IPS-NIHi7 (cell line): ENCODE results near the gene COQ8A.

Experiments used
- DNase-seq: peaks from one replicate; pipeline ENCODE4 v3.0.0; 2012; ENCODE audit warnings: mixed read lengths; ENCODE audit errors: extremely low spot score

COQ8A gene

DNA sequence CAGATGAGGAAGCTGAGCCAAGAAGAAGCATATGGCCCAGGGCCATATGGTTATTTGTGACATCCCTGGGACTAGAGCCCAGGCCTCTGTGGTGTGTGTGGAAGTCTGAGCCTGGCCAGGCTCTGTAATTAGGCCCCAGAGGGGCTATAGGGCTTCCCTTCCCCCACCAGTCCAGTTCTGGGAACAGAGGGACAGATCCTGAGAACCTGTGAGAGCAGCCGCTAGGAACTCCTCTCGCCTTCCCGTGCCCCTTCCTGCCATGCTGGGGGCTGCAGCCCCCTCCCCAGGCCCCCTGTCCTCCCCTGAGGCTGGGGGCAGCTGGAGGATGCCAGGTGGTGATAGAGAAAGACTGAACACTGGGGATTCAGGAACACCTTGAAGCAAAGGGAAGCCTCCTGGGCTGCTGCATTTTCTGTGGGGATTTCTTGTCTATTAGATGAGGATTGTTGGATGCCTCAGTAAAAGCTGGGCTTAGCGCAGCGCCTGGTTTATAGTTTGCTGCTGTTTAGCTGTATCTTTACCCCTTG lies 33.3 kb downstream of the COQ8A start:
- DNase-seq = no peak

- no peak for DNase-seq
These were observed 33.9 kb downstream of the COQ8A start for GRCh38 chr1:226973898-226974543.

- no peak for DNase-seq
These were observed 34.6 kb downstream of the COQ8A start for GRCh38 chr1:226974544-226975258.

DNA sequence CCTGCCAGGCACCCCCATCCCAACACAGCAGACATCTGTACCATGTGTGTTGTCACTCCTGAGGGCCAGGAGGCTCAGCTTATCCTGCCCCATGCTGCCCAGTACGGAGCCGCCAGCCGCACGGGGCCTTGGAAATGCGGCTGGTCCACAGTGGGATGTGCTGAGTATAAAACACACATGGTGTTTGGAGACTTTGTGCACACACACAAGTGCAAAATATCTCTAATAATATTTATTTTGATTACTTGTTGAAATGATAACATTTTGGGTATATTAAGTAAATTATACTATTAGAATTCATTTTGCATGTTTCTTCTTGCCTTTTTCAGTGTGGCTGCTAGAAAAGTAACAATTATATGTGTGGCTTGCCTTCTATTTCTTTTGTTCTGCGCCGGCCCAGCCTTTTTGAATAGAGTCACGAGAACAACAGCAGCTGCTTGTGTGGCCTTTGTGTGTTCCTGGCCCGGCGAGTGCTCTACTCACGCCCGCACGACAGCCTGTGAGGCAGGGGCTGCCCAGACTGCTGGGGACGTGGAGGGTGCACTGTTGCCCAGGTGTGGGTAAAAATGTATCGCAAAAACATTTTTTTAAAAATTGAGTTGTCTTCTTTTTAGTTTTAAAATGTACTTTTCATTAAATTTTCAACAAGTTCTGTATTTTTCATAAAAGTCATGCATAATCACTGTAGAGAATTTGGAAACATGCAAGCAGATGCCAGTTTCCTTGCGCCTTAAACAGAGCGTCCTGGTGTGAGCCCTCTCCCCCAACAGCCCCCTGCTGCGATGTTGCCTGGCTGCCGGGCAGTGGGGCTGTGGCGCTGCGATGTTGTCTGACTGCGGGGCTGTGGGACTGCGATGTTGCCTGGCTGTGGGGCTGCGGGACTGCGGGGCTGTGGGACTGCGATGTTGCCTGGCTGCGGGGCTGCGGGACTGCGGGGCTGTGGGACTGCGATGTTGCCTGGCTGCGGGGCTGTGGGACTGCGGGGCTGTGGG lies 35.5 kb downstream of the COQ8A start:
- no peak for DNase-seq

GRCh38 chr1:226976276-226976977 lies 36.3 kb downstream of the COQ8A start:
- DNase-seq = no peak

DNA sequence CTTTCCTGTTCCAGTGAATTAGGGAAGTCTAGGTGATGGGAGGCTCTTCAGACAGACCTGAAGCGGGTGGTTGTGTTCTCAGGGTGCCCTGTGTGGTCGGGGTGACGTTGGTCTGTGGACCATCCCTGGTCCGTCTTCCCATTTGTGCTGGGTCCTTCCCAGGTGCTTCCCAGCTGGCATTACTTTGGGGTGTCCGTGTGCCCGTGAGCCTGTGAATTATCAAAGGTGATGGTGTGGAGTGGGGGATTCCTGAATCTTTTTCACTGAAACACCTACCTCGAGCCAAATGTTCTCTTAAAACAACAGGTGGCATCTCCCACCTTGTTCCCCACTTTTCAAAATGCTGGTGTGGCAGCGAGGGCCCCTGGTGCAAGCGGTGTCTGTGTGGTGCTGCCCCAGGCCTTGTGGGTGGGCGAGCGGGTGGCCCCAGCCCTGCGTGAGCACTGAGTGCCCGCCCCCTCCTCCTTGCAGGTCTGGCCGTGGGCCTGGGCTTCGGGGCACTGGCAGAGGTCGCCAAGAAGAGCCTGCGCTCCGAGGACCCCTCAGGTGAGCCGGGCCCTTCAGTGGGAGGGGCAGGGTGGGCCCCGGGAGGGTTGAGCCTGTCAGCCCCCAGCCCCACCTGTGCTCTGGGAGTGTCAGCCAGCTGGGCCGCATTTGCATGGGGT lies 37.0 kb downstream of the COQ8A start:
- DNase-seq = no peak

DNA sequence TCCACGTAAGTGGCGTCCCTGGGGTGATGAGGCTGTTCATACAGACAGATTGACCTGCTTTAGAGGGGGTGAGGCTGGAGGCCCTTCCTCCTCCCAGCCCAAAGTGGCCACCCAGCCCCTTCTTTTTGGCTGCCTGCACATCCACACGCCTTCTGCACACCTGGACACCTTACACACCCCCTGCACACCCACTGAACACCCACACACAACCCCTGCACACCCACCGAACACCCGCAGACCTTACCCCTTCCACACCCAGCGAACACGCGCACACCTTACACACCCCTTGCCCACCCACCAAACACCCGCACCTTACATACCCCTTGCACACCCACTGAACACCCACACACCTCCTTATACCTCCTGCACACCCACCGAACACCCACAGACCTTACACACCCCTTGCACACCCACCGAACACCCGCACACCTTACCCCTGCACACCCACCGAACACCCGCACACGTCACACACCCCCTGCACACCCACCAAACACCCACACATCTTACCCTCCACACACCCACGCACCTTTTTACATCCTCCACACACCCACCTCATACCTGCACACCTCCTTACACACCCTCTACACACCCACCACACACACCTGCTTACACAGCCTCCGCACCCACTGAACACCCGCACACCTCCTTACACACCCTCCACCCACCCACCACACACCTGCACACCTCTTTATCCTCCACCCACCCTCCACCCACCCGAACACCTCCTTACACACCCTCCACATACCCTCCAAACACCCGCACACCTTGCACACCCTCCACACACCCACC lies 37.7 kb downstream of the COQ8A start:
- no peak for DNase-seq

DNA sequence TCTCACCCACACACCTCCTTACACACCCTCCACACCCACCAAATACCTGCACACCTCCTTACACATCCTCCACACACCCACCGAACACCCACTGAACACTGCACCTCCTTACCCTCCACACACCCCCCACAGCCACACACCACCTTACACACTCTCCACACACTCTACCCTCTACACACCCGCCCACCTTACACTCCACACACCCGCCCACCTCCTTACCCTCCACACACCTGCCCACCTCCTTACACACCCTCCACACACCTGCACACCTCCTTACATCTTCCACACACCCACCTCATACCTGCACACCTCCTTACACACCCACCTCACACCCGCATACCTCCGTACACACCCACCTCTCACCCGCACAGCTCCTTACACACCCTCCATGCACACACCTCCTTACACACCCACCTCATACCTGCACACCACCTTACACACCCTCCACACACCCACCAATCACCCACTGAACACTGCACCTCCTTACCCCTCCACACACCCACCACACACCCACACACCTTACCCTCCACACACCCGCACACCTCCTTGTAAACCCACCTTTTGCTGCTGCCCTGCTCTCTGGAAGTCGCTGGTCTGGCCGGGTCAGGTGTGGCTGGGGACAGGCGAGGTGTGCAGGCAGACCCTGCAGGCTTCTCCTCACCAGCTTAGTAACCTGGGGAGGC lies 38.5 kb downstream of the COQ8A start:
- no peak for DNase-seq

DNA sequence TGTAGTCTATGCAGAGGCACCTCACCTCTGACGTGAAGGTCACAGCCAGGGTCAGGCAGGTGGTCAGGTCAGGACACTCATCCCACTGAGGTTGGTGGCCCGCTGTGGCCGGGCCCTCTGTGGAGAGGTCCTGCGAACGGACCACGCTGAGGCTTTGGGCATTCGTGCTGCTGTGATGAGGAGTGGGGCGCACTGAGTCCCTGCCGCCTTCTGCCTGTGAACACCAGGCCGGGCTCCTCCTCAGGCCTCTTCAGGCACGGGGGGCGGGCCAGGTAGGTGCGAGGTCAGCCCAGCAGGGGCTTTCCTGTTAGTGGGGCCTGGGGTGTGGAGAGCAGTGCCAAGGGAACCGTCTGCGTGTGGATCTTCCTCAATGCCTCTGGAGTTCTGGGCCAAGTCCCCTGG lies 39.0 kb downstream of the COQ8A start:
- DNase-seq = no peak

GRCh38 chr1:226979517-226980121 lies 39.5 kb downstream of the COQ8A start:
- no peak for DNase-seq

DNA sequence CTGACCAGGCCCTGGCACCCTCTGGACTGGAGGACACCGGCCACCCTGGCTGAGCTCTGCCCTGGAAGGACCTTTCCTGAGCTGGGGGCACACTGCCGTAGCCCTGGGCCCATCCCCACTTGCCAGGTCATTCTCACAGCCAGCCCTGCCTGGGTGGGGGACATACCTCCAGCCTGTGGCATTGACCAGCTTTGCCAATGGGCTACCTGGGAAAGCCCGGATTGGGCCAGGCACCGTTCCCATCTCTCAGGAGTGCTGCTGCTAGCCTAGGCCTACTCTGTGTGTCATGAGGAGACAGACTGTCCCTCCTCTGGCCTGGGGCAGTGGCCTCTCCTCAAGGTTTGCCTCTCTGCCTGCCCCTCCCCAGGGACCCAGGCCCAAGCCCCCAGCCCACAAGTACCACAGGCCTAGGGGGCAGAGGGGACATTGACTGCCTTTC lies 40.0 kb downstream of the COQ8A start:
- DNase-seq = no peak

- DNase-seq = no peak
These were observed 40.7 kb downstream of the COQ8A start for GRCh38 chr1:226980565-226981385.

DNA sequence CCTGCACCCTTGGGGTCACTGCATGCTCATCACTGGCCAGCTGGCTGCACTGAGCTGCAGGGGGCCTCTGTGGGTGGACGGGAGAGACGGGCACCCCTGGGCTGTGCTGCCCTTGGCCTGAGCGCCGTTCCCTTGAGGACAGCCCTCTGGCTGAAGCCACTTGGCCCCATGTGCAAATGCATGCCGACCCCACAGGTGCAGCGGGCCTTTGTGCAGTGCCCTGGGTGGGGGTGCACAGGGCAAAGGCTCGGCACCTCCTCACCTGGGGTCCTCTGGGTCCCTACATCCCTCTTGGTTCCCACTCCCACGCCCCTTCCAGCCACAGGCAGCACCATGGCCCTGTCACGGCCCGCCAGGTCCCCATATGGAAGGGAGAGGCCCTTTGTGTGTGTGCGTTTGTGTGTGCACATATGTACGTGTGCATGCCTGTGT lies 41.3 kb downstream of the COQ8A start:
- DNase-seq = no peak

GRCh38 chr1:226981838-226982237 lies 41.7 kb downstream of the COQ8A start:
- no peak for DNase-seq

GRCh38 chr1:226982451-226983177 lies 42.5 kb downstream of the COQ8A start:
- DNase-seq = no peak

GRCh38 chr1:226983247-226983991 lies 43.3 kb downstream of the COQ8A start:
- no peak for DNase-seq

GRCh38 chr1:226983992-226984364 lies 43.9 kb downstream of the COQ8A start:
- DNase-seq = no peak
